Activated CD8-positive, alpha-beta T cell treated with anti-CD3 and anti-CD28 coated beads for 36 hours (primary cell): Measurements from ENCODE around the gene GPN1. TPM values are rescaled to one million over a fixed set of nuclear protein-coding genes. Genes with fewer than 3 reads are reported as not detected.

Source experiments
- ATAC-seq: fragments of 200-7000 bp; cut with Tn5 transposase; one replicate; pipeline ENCODE4 v1.10.0; 2021; ENCODE audit warnings: mild to moderate bottlenecking, moderate library complexity
- CTCF ChIA-PET: fragments of 350-600 bp; sonication (Branson Sonifier 250); formaldehyde crosslinking; loops from one replicate; lab custom pipeline; 2021; ENCODE audit warnings: antibody characterized with exemption; lab: Charles Lee
- POLR2A ChIA-PET: fragments of 350-600 bp; sonication (Branson Sonifier 250); formaldehyde crosslinking; loops from one replicate; lab custom pipeline; 2021; ENCODE audit warnings: antibody characterized with exemption; lab: Charles Lee
- DNase-seq: peaks from one replicate; pipeline ENCODE4 v3.0.0-alpha.2; 2020
- H3K27ac Mint-ChIP-seq: one replicate; pipeline ENCODE4 v1.8.0; 2021; ENCODE audit warnings: mild to moderate bottlenecking, mixed read lengths
- H3K27me3 Mint-ChIP-seq: one replicate; pipeline ENCODE4 v1.8.0; 2021; ENCODE audit warnings: mixed read lengths
- H3K36me3 Mint-ChIP-seq: one replicate; pipeline ENCODE4 v1.8.0; 2021; ENCODE audit warnings: low read depth, mixed read lengths
- H3K4me1 Mint-ChIP-seq: one replicate; pipeline ENCODE4 v1.8.0; 2021; ENCODE audit warnings: low read depth, mixed read lengths
- H3K4me3 Mint-ChIP-seq: one replicate; pipeline ENCODE4 v1.8.0; 2021; ENCODE audit warnings: mild to moderate bottlenecking, moderate library complexity, mixed read lengths
- H3K9me3 Mint-ChIP-seq: one replicate; pipeline ENCODE4 v1.8.0; 2021; ENCODE audit warnings: mixed read lengths
- intact Hi-C: fragments of 100-400 bp; cut with micrococcal nuclease; formaldehyde crosslinking; loops from one replicate; pipeline ENCODE4 v1.10.0; 2022
- total RNA-seq, 2 experiments: library from RNA; stranded (reverse); gene quantifications; one replicate each; pipeline ENCODE4 v1.2.3, GENCODE V29; 2021
- TF ChIP-seq, protein P1 (sequence below): fragments of 200-600 bp; IDR thresholded peaks from one replicate; pipeline ENCODE4 v1.8.0; 2022; ENCODE audit warnings: antibody characterized with exemption, mild to moderate bottlenecking

The GPN1 gene
- total RNA-seq, 2 experiments from 2014 or later = 37.6 to 41.2 TPM

DNA sequence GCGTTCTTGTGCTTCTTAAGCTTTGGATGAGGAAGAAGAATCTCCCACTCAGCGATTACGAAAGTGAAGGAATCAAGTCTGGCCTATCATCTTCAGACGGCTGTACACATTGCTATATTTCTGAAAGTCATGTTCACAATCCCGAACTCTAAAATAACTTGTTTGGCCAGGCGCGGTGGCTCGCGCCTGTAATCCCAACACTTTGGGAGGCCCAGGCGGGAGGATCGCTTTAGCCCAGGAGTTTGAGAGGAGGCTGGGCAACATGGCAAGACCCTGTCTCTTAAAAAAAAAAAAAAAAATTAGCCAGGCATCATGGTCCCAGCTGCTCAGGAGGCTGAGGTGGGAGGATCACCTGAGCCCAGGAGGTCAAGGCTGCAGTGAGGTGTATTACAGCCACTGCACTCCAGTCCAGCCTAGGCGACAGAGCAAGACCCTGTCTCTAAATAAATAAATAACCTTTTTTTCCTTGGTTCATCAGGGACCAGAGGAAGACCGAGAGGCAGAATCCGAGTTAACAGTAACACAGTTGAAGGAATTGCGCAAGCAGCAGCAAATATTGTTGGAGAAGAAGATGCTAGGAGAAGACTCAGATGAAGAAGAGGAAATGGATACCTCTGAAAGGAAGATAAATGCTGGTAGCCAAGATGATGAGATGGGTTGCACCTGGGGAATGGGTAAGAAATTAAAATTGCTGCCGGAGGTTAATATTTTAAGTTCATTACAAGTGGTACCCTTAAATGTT, 35.9 kb downstream of the GPN1 start:
- ATAC-seq = no peak
- peaks cover 29% of the 10 kb centered on the region for H3K36me3 Mint-ChIP-seq
- no peaks in the 10 kb centered on the region for H3K27me3 Mint-ChIP-seq
- POLR2A ChIA-PET = interaction anchor here (1.0 to 3.1 kb wide), 10 partner anchors 8 to 255 kb away, joined by 3 to 13 read pairs (median 4); partner anchors contain the start of gene PPM1G
- H3K9me3 Mint-ChIP-seq = no peaks in the 10 kb centered on the region
- intact Hi-C loops = no loop called here
- H3K4me1 Mint-ChIP-seq = peaks cover 43% of the 10 kb centered on the region
- peak overlapping the region; percentile 100 for H3K27ac Mint-ChIP-seq
- DNase-seq = no peak
- CTCF ChIA-PET = interaction anchor here (1.0 to 6.6 kb wide), 4 partner anchors 11 to 54 kb away, joined by 3 to 58 read pairs (median 4); no protein-coding TSS in a partner anchor
- TF ChIP-seq, protein P1, sequence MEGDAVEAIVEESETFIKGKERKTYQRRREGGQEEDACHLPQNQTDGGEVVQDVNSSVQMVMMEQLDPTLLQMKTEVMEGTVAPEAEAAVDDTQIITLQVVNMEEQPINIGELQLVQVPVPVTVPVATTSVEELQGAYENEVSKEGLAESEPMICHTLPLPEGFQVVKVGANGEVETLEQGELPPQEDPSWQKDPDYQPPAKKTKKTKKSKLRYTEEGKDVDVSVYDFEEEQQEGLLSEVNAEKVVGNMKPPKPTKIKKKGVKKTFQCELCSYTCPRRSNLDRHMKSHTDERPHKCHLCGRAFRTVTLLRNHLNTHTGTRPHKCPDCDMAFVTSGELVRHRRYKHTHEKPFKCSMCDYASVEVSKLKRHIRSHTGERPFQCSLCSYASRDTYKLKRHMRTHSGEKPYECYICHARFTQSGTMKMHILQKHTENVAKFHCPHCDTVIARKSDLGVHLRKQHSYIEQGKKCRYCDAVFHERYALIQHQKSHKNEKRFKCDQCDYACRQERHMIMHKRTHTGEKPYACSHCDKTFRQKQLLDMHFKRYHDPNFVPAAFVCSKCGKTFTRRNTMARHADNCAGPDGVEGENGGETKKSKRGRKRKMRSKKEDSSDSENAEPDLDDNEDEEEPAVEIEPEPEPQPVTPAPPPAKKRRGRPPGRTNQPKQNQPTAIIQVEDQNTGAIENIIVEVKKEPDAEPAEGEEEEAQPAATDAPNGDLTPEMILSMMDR = no peak
- peak overlapping the region; percentile 93 for H3K4me3 Mint-ChIP-seq

DNA sequence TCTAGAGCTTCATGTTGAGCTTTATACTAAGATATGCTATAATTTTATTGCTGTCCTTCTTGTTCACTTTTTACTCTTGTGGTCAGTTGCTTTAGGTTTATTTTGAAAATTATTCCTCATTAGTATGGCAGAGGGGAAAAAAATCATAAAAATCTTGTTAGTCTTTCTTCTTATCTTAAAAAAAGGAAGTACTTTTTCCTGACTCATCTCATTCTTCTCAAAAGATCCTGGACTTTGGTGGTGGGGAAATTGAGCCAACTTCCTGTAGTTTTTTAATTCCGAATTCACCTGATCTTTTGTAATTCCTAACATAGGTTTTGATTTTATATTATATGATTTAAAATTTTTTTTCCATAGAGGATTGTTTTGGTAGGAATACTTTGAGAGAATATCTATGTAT, 38.6 kb downstream of the GPN1 start:
- intact Hi-C loops = no loop called here
- Mint-ChIP-seq H3K4me3 (no peak overlapping the region), H3K36me3 (peaks cover 19% of the 10 kb centered on the region), H3K4me1 (peaks cover 36% of the 10 kb centered on the region), H3K9me3 (no peaks in the 10 kb centered on the region), H3K27ac (peak overlapping the region; percentile 49), H3K27me3 (no peaks in the 10 kb centered on the region)
- POLR2A ChIA-PET = interaction anchor here (0.7 to 1.2 kb wide), 2 partner anchors 19 to 1289 kb away, joined by 3 read pairs; no protein-coding TSS in a partner anchor
- CTCF ChIA-PET = interaction anchor here (6.6 kb wide), 1 partner anchor 16 kb away, joined by 58 read pairs; no protein-coding TSS in a partner anchor
- DNase-seq = no peak
- TF ChIP-seq, protein P1 = no peak
- ATAC-seq = no peak

DNA sequence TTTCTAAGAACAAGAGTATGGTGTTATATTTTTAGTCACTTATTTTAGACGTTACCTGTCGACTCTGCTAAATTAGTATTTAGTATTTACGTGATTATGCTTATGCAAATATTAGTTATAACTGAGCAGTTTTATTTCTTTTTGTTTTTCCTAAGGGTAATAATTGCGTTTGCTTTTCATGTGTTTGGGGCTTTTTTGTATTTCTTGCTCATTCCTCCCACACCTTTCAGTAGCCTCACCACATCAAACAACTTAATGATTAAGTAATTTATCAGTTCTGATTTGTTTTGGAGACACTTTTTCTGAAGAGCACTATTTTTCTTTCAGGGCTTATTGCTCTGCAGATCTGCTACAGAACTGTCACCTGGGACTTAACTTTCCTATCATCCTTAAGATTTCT, 42.4 kb downstream of the GPN1 start:
- intact Hi-C loops = no loop called here
- H3K27ac Mint-ChIP-seq = no peak overlapping the region
- no peak for ATAC-seq
- peaks cover 17% of the 10 kb centered on the region for H3K4me1 Mint-ChIP-seq
- ChIA-PET CTCF (interaction anchor here (3.5 kb wide), 1 partner anchor 12 kb away, joined by 36 read pairs; no protein-coding TSS in a partner anchor), POLR2A (no interaction called here)
- TF ChIP-seq, protein P1 = no peak
- peaks cover 24% of the 10 kb centered on the region for H3K36me3 Mint-ChIP-seq
- DNase-seq = no peak
- no peaks in the 10 kb centered on the region for H3K9me3 Mint-ChIP-seq
- no peaks in the 10 kb centered on the region for H3K27me3 Mint-ChIP-seq
- H3K4me3 Mint-ChIP-seq = no peak overlapping the region

DNA sequence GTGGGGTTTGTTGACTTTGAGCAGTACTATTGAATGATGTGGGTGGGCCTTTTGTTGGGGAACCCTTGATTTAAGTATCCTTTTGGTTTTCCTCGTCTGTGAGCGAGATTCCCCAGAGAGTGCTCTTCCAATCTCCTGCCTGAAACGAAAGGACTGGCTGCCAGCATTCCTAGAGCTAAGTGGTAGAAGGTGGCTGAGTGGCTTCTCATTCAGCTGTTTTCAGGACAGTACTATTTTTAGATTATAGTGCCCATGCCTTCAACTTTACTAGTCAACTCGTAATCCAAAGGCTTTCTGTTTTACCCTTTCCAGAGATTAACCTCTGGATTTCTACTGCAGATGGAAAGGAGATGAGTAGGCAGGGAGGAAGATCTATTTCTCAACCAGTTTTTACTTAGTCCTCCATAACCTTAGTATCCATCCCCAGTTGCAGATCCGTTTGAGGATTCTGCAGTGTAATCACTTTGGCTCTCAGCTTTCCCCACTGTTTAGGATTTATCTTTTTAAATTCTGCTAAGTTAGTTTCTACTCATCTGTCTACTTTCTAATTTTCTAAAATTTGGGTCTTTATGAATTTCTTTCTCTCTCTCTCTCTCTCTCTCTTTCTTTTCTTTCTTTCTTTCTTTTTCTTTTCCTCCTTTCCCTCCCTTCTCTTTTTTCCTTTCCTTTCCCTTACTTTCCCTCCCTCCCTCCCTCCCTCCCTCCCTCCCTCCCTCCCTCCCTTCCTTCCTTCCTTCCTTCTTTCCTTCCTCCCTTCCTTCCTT, 44.1 kb downstream of the GPN1 start:
- H3K4me3 Mint-ChIP-seq = no peak overlapping the region
- peak overlapping the region; percentile 49 for H3K27ac Mint-ChIP-seq
- POLR2A ChIA-PET = interaction anchor here (2.5 kb wide), 1 partner anchor 9 kb away, joined by 12 read pairs; the partner anchor contains the start of genes SLC4A1AP and SUPT7L

More for the DNA sequence above, 44.1 kb downstream of the GPN1 start:
- TF ChIP-seq, protein P1 = no peak
- H3K27me3 Mint-ChIP-seq = no peaks in the 10 kb centered on the region
- DNase-seq = no peak
- intact Hi-C loops = no loop called here
- CTCF ChIA-PET = interaction anchor here (3.5 kb wide), 1 partner anchor 10 kb away, joined by 36 read pairs; no protein-coding TSS in a partner anchor
- H3K9me3 Mint-ChIP-seq = no peaks in the 10 kb centered on the region
- no peak for ATAC-seq
- peaks cover 8% of the 10 kb centered on the region for H3K4me1 Mint-ChIP-seq
- H3K36me3 Mint-ChIP-seq = peaks cover 21% of the 10 kb centered on the region
